Loucy (cell line): ENCODE results near the gene ECT2.

Experiments
- H2AFZ ChIP-seq: fragments of 200-600 bp; sonication (generic); 2 replicates; pipeline ENCODE4 v1.6.0; 2016; ENCODE audit warnings: antibody characterized with exemption, mild to moderate bottlenecking, low read length, moderate library complexity
- H3F3A ChIP-seq: fragments of 200-600 bp; 2 replicates; pipeline ENCODE4 v1.6.0; 2016; ENCODE audit warnings: antibody characterized with exemption, low read depth, mild to moderate bottlenecking
- H3K27me3 ChIP-seq: fragments of 200-600 bp; sonication (generic); 2 replicates; pipeline ENCODE4 v1.6.1; 2014; ENCODE audit warnings: low read length, mild to moderate bottlenecking; ENCODE audit not compliant: insufficient read depth, poor library complexity, severe bottlenecking
- H3K36me3 ChIP-seq: fragments of 200-600 bp; sonication (generic); 2 replicates; pipeline ENCODE4 v1.6.1; 2016; ENCODE audit warnings: low read length; ENCODE audit not compliant: insufficient read depth
- H3K4me1 ChIP-seq: fragments of 200-600 bp; sonication (generic); 2 replicates; pipeline ENCODE4 v1.5.1; 2014; ENCODE audit warnings: low read length, mild to moderate bottlenecking; ENCODE audit not compliant: insufficient read depth, poor library complexity, severe bottlenecking
- H3K4me2 ChIP-seq: fragments of 200-600 bp; sonication (generic); 2 replicates; pipeline ENCODE4 v1.6.0; 2014; ENCODE audit warnings: antibody characterized with exemption, low read length, low read depth, mild to moderate bottlenecking; ENCODE audit not compliant: poor library complexity, severe bottlenecking
- H3K4me3 ChIP-seq: fragments of 200-600 bp; sonication (generic); 2 replicates; pipeline ENCODE4 v1.5.1; 2014; ENCODE audit warnings: low read length, mild to moderate bottlenecking, mixed read lengths; ENCODE audit not compliant: poor library complexity, severe bottlenecking
- H3K79me2 ChIP-seq: fragments of 200-600 bp; sonication (generic); 2 replicates; pipeline ENCODE4 v1.6.1; 2014; ENCODE audit warnings: low read length; ENCODE audit not compliant: insufficient read depth
- H3K9ac ChIP-seq: fragments of 200-600 bp; sonication (generic); 2 replicates; pipeline ENCODE4 v1.6.0; 2014; ENCODE audit warnings: mild to moderate bottlenecking, low read depth, low read length, moderate library complexity; ENCODE audit not compliant: poor library complexity, severe bottlenecking
- H3K9me2 ChIP-seq: fragments of 200-600 bp; sonication (generic); replicated peaks from 2 replicates; pipeline ENCODE4 v1.6.1; 2016; ENCODE audit warnings: low read depth, low read length, mixed read lengths
- H3K9me3 ChIP-seq: fragments of 200-600 bp; sonication (generic); 2 replicates; pipeline ENCODE4 v1.6.1; 2014; ENCODE audit warnings: mild to moderate bottlenecking, antibody characterized with exemption, low read length, low read depth; ENCODE audit not compliant: insufficient read depth
- H4K20me1 ChIP-seq: fragments of 200-600 bp; sonication (generic); 2 replicates; pipeline ENCODE4 v1.6.0; 2014; ENCODE audit warnings: antibody characterized with exemption, low read length, mild to moderate bottlenecking; ENCODE audit not compliant: insufficient read depth, poor library complexity, severe bottlenecking
- CTCF ChIP-seq: fragments of 200-600 bp; sonication (generic); conservative IDR thresholded peaks from 2 replicates; pipeline ENCODE4 v1.5.1; 2014; ENCODE audit warnings: mild to moderate bottlenecking, antibody characterized with exemption, low read length
- EZH2phosphoT487 ChIP-seq: fragments of 200-600 bp; IDR thresholded peaks from 2 replicates; pipeline ENCODE4 v1.6.1; 2018; ENCODE audit warnings: antibody characterized with exemption, mild to moderate bottlenecking, moderate library complexity, borderline replicate concordance

Gene ECT2

GRCh38 chr3:172766241-172766640 is 15.7 kb downstream of the ECT2 start:
- H3K9me2 ChIP-seq = no peaks in the 10 kb centered on the region
- H3K4me3 ChIP-seq = no peak overlapping the region
- no peak overlapping the region for H3K9ac ChIP-seq
- no peaks in the 10 kb centered on the region for H3F3A ChIP-seq
- H3K4me1 ChIP-seq = no peaks in the 10 kb centered on the region
- H3K4me2 ChIP-seq = no peak overlapping the region
- H3K27me3 ChIP-seq = no peaks in the 10 kb centered on the region
- no peak for TF ChIP-seq EZH2phosphoT487
- no peak for TF ChIP-seq CTCF
- no peak overlapping the region for H2AFZ ChIP-seq
- no peaks in the 10 kb centered on the region for H3K9me3 ChIP-seq
- H3K36me3 ChIP-seq = peaks cover 100% of the 10 kb centered on the region
- peaks cover 10% of the 10 kb centered on the region for H4K20me1 ChIP-seq
- peaks cover 34% of the 10 kb centered on the region for H3K79me2 ChIP-seq

- H2AFZ ChIP-seq = no peak overlapping the region
- no peaks in the 10 kb centered on the region for H3K9me2 ChIP-seq
- no peaks in the 10 kb centered on the region for H3K9me3 ChIP-seq
- H3K27me3 ChIP-seq = no peaks in the 10 kb centered on the region
- peaks cover 8% of the 10 kb centered on the region for H4K20me1 ChIP-seq
- no peak for TF ChIP-seq CTCF
- no peak for TF ChIP-seq EZH2phosphoT487
- peaks cover 100% of the 10 kb centered on the region for H3K36me3 ChIP-seq
- no peaks in the 10 kb centered on the region for H3K4me1 ChIP-seq
- no peak overlapping the region for H3K4me2 ChIP-seq
- no peak overlapping the region for H3K4me3 ChIP-seq
- no peaks in the 10 kb centered on the region for H3F3A ChIP-seq
- H3K9ac ChIP-seq = no peak overlapping the region
- H3K79me2 ChIP-seq = peaks cover 29% of the 10 kb centered on the region
Observed at GRCh38 chr3:172766718-172767405, 16.3 kb downstream of the ECT2 start.

GRCh38 chr3:172770382-172770781 is 19.9 kb downstream of the ECT2 start:
- H3K9ac ChIP-seq = no peak overlapping the region
- no peaks in the 10 kb centered on the region for H3K4me1 ChIP-seq
- H3K27me3 ChIP-seq = no peaks in the 10 kb centered on the region
- no peaks in the 10 kb centered on the region for H3K9me3 ChIP-seq
- H3K79me2 ChIP-seq = peaks cover 19% of the 10 kb centered on the region
- H3K4me2 ChIP-seq = no peak overlapping the region
- TF ChIP-seq EZH2phosphoT487 (no peak), CTCF (no peak)
- H2AFZ ChIP-seq = no peak overlapping the region
- H3K4me3 ChIP-seq = no peak overlapping the region
- H4K20me1 ChIP-seq = peaks cover 5% of the 10 kb centered on the region
- H3F3A ChIP-seq = no peaks in the 10 kb centered on the region
- no peaks in the 10 kb centered on the region for H3K9me2 ChIP-seq
- peaks cover 97% of the 10 kb centered on the region for H3K36me3 ChIP-seq
